Uterus (tissue), 4 donors: ENCODE measurements around the gene SLC25A4. TPM values are rescaled to one million over a fixed set of nuclear protein-coding genes. Genes with fewer than 3 reads are reported as not detected.

Experiments used
- DNase-seq, 2 donors: peaks; one replicate each; pipeline ENCODE4 v3.0.0-alpha.2; 2019 to 2020
- H3K27ac ChIP-seq, 2 donors: fragments of 200-600 bp; sonication (generic); 1 replicate in 1 of 2; 2 replicates in 1 of 2; pipeline ENCODE4 v1.5.1; 2016 to 2018
- H3K27me3 ChIP-seq, 2 donors: fragments of 200-600 bp; sonication (generic); one replicate each; pipeline ENCODE4 v1.5.1; 2018 to 2019; ENCODE audit warnings: control low read depth in 1 of 2
- H3K36me3 ChIP-seq, 2 donors: fragments of 200-600 bp; sonication (generic); one replicate each; pipeline ENCODE4 v1.5.1; 2019; ENCODE audit warnings: control low read depth in 1 of 2
- H3K4me1 ChIP-seq, 2 donors: fragments of 200-600 bp; sonication (generic); one replicate each; pipeline ENCODE4 v1.5.1; 2018 to 2019; ENCODE audit warnings: control low read depth in 1 of 2
- H3K4me3 ChIP-seq, 2 donors: fragments of 200-600 bp; sonication (generic); 1 replicate in 1 of 2; 2 replicates in 1 of 2; pipeline ENCODE4 v1.5.1; 2018 to 2019; ENCODE audit warnings: mild to moderate bottlenecking in 1 of 2
- H3K9me3 ChIP-seq, 2 donors: fragments of 200-600 bp; sonication (generic); one replicate each; pipeline ENCODE4 v1.5.1; 2019; ENCODE audit warnings: control low read depth in 1 of 2
- CTCF ChIP-seq, 4 experiments: fragments of 200-600 bp in 2 of 4; fragments of 450-650 bp in 2 of 4; sonication (generic) in 2 of 4; IDR thresholded peaks; one replicate each; pipeline ENCODE4 v1.5.1; 2016 to 2019; ENCODE audit warnings: antibody characterized with exemption in 4 of 4, mild to moderate bottlenecking in 2 of 4, moderate library complexity in 1 of 4
- POLR2A ChIP-seq, 2 donors: fragments of 450-650 bp; IDR thresholded peaks; one replicate each; pipeline ENCODE4 v1.6.1; 2016; ENCODE audit warnings: antibody characterized with exemption in 2 of 2, mild to moderate bottlenecking in 1 of 2, moderate library complexity in 1 of 2
- intact Hi-C: fragments of 100-400 bp; cut with DNase I; formaldehyde crosslinking; loops from one replicate; pipeline ENCODE4 v1.15.1; 2023; ENCODE audit warnings: low total_unique reads
- total RNA-seq, 4 donors: library from RNA; depleted of rRNA in 3 of 4; stranded (reverse); fragments of >200 nt in 3 of 4; gene quantifications; one replicate each; pipeline versions ENCODE4 v1.1.0 to v1.2.4, GENCODE V29; 2014 to 2023
- donor health status: DM: yes; HTN: yes; CAD: no.

Gene SLC25A4
- total RNA-seq, 4 donors from 2014 or later: 9.5 to 24.4 (median 14.4) TPM

GRCh38 chr4:185119927-185120630 lies 23.0 kb upstream of the SLC25A4 start:
- intact Hi-C loops: no loop called here
- TF ChIP-seq POLR2A (IDR thresholded peaks at IDR 0.05): no peak
- no peak for TF ChIP-seq CTCF (IDR thresholded peaks at IDR 0.05)
- Histone ChIP-seq H3K9me3 (no peaks in the 10 kb centered on the region), H3K4me3 (no peak overlapping the region), H3K36me3 (no peaks in the 10 kb centered on the region), H3K27me3 (no peaks in the 10 kb centered on the region), H3K4me1 (no peaks in the 10 kb centered on the region), H3K27ac (no peak overlapping the region)
- DNase-seq: no peak

GRCh38 chr4:185120631-185120946 lies 22.5 kb upstream of the SLC25A4 start:
- no peaks in the 10 kb centered on the region for H3K4me1 ChIP-seq

GRCh38 chr4:185122681-185123345 lies 20.3 kb upstream of the SLC25A4 start:
- H3K36me3 ChIP-seq: no peaks in the 10 kb centered on the region
- H3K9me3 ChIP-seq: no peaks in the 10 kb centered on the region
- no peak for TF ChIP-seq CTCF (IDR thresholded peaks at IDR 0.05)
- no peak overlapping the region for H3K27ac ChIP-seq
- no peak for DNase-seq
- no peaks in the 10 kb centered on the region for H3K27me3 ChIP-seq
- H3K4me3 ChIP-seq: no peak overlapping the region
- no peaks in the 10 kb centered on the region for H3K4me1 ChIP-seq
- intact Hi-C loops: no loop called here

More at GRCh38 chr4:185120631-185120946, 22.5 kb upstream of the SLC25A4 start:
- no peak overlapping the region for H3K27ac ChIP-seq
- no peaks in the 10 kb centered on the region for H3K27me3 ChIP-seq
- H3K36me3 ChIP-seq: no peaks in the 10 kb centered on the region
- H3K9me3 ChIP-seq: no peaks in the 10 kb centered on the region
- intact Hi-C loops: no loop called here
- no peak for DNase-seq
- no peak overlapping the region for H3K4me3 ChIP-seq
- TF ChIP-seq POLR2A (IDR thresholded peaks at IDR 0.05) (no peak), CTCF (IDR thresholded peaks at IDR 0.05) (no peak)

- H3K36me3 ChIP-seq: no peaks in the 10 kb centered on the region
- no peaks in the 10 kb centered on the region for H3K9me3 ChIP-seq
- intact Hi-C loops: no loop called here
- H3K27ac ChIP-seq: no peak overlapping the region
- H3K27me3 ChIP-seq: no peaks in the 10 kb centered on the region
- no peak overlapping the region for H3K4me3 ChIP-seq
- peaks cover 0 to 6% of the 10 kb centered on the region in 2 donors for H3K4me1 ChIP-seq
- DNase-seq: no peak
- TF ChIP-seq POLR2A (IDR thresholded peaks at IDR 0.05) (no peak), CTCF (IDR thresholded peaks at IDR 0.05) (no peak)
Observed at GRCh38 chr4:185124006-185124405, 19.1 kb upstream of the SLC25A4 start.
